Measurements from ENCODE around the gene YKT6. TPM values are rescaled to one million over a fixed set of nuclear protein-coding genes. Genes with fewer than 3 reads are reported as not detected.

Gene YKT6
- total RNA-seq, 1 donor from 2014 or later: 83.7 TPM

GRCh38 chr7:44175730-44176129 lies 25.0 kb upstream of the YKT6 start:
- H3K36me3 Mint-ChIP-seq: no peaks in the 10 kb centered on the region
- peaks cover 3% of the 10 kb centered on the region for H3K9me3 Mint-ChIP-seq
- no peak overlapping the region for H3K27ac Mint-ChIP-seq
- H3K4me3 Mint-ChIP-seq: no peak overlapping the region
- TF ChIP-seq, protein P1, sequence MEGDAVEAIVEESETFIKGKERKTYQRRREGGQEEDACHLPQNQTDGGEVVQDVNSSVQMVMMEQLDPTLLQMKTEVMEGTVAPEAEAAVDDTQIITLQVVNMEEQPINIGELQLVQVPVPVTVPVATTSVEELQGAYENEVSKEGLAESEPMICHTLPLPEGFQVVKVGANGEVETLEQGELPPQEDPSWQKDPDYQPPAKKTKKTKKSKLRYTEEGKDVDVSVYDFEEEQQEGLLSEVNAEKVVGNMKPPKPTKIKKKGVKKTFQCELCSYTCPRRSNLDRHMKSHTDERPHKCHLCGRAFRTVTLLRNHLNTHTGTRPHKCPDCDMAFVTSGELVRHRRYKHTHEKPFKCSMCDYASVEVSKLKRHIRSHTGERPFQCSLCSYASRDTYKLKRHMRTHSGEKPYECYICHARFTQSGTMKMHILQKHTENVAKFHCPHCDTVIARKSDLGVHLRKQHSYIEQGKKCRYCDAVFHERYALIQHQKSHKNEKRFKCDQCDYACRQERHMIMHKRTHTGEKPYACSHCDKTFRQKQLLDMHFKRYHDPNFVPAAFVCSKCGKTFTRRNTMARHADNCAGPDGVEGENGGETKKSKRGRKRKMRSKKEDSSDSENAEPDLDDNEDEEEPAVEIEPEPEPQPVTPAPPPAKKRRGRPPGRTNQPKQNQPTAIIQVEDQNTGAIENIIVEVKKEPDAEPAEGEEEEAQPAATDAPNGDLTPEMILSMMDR (IDR thresholded peaks at IDR 0.05; ENCODE audit: unreplicated experiment): no peak
- DNase-seq (ENCODE audit: low spot score in 2 of 2, unreplicated experiment in 2 of 2): peak in 1 of 2 experiments; percentile 36
- no peaks in the 10 kb centered on the region for H3K4me1 Mint-ChIP-seq
- H3K27me3 Mint-ChIP-seq (ENCODE audit: low read depth): peaks cover 50% of the 10 kb centered on the region

GRCh38 chr7:44176486-44176885 lies 24.3 kb upstream of the YKT6 start:
- no peak overlapping the region for H3K4me3 Mint-ChIP-seq
- TF ChIP-seq, protein P1 (IDR thresholded peaks at IDR 0.05; ENCODE audit: unreplicated experiment): no peak
- peak in 1 of 2 experiments; percentile 20 for DNase-seq (ENCODE audit: low spot score in 2 of 2, unreplicated experiment in 2 of 2)

DNA sequence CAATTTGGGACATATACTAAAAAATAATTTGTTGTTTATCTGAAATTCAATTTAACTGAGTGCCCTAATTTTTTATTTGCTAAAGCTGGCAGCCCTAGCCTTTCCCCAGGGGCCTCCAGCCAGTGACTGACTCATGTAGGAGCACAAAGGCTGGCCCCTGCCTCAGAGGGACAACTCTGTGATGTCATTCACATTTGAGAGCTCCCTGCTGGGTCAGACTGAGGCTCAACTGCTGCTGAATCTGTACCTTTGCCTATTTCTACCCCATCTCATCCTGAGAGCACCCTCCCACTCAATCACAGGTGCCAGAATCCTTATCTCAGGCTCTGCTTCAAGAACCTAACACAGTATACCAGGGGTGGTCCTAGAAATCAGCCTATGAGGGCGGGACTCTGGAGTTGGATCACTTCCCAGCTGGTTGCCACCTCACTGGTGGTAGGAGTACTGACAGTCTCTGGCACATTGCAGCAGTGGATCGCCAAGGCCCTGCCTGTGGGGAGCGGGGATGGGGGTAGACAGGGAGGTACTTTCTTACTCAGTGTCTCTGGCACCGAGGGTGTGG lies 23.1 kb upstream of the YKT6 start:
- Mint-ChIP-seq H3K4me1 (no peaks in the 10 kb centered on the region), H3K27me3 (ENCODE audit: low read depth) (peaks cover 52% of the 10 kb centered on the region), H3K27ac (no peak overlapping the region), H3K4me3 (no peak overlapping the region), H3K36me3 (no peaks in the 10 kb centered on the region), H3K9me3 (peaks cover 6% of the 10 kb centered on the region)
- peak in 1 of 2 experiments; percentile 29 for DNase-seq (ENCODE audit: low spot score in 2 of 2, unreplicated experiment in 2 of 2)
- TF ChIP-seq, protein P1 (IDR thresholded peaks at IDR 0.05; ENCODE audit: unreplicated experiment): no peak

More at GRCh38 chr7:44176486-44176885, 24.3 kb upstream of the YKT6 start:
- Mint-ChIP-seq H3K36me3 (no peaks in the 10 kb centered on the region), H3K27ac (no peak overlapping the region), H3K4me1 (no peaks in the 10 kb centered on the region), H3K9me3 (no peaks in the 10 kb centered on the region), H3K27me3 (ENCODE audit: low read depth) (peaks cover 50% of the 10 kb centered on the region)

GRCh38 chr7:44180631-44181030 lies 20.1 kb upstream of the YKT6 start:
- Mint-ChIP-seq H3K9me3 (peaks cover 11% of the 10 kb centered on the region), H3K27ac (no peak overlapping the region), H3K4me3 (no peak overlapping the region), H3K4me1 (no peaks in the 10 kb centered on the region), H3K36me3 (no peaks in the 10 kb centered on the region), H3K27me3 (ENCODE audit: low read depth) (peaks cover 29% of the 10 kb centered on the region)
- DNase-seq (ENCODE audit: low spot score in 2 of 2, unreplicated experiment in 2 of 2): no peak
- TF ChIP-seq, protein P1 (IDR thresholded peaks at IDR 0.05; ENCODE audit: unreplicated experiment): no peak

DNA sequence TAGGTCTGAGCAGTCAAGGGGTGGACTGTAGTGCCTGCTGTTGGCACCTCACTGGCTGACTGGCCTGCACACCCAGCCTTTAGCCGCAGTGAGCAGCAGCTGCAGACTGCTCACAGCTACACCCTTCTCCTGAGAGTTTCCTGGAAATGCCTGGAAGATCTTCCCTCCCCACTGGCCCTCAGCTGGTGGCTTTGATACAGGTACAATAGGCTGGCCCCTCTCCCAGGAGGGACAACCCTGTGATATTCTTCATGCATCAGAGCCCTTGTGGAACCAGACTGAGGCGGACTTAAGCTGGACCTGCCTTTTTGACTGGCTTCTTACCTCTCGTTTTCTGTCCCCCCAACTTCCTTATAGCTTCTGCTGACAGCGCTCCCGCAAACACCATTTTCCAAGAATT lies 18.0 kb upstream of the YKT6 start:
- peaks cover 11% of the 10 kb centered on the region for H3K9me3 Mint-ChIP-seq
- H3K4me1 Mint-ChIP-seq: no peaks in the 10 kb centered on the region
- no peaks in the 10 kb centered on the region for H3K36me3 Mint-ChIP-seq
- no peak for DNase-seq (ENCODE audit: low spot score in 2 of 2, unreplicated experiment in 2 of 2)
- H3K27ac Mint-ChIP-seq: no peak overlapping the region
- TF ChIP-seq, protein P1 (IDR thresholded peaks at IDR 0.05; ENCODE audit: unreplicated experiment): no peak
- peaks cover 18% of the 10 kb centered on the region for H3K27me3 Mint-ChIP-seq (ENCODE audit: low read depth)
- no peak overlapping the region for H3K4me3 Mint-ChIP-seq
